Parathyroid adenoma (tissue), 2 donors: ENCODE results near the gene SOX2.

Experiments used
- H2AFZ ChIP-seq: fragments of 300-600 bp; sonication (generic); one replicate; pipeline ENCODE4 v1.7.0; 2017; ENCODE audit warnings: antibody characterized with exemption, mild to moderate bottlenecking
- H3K27ac ChIP-seq: fragments of 300-600 bp; sonication (generic); one replicate; pipeline ENCODE4 v1.7.0; 2017
- H3K27me3 ChIP-seq: fragments of 300-600 bp; sonication (generic); one replicate; pipeline ENCODE4 v1.7.0; 2017; ENCODE audit warnings: low read length; ENCODE audit not compliant: control insufficient read depth, insufficient read depth
- H3K36me3 ChIP-seq: fragments of 300-600 bp; sonication (generic); one replicate; pipeline ENCODE4 v1.7.0; 2017; ENCODE audit warnings: low read length; ENCODE audit not compliant: control insufficient read depth, insufficient read depth
- H3K4me1 ChIP-seq: fragments of 300-600 bp; sonication (generic); one replicate; pipeline ENCODE4 v1.7.0; 2017; ENCODE audit warnings: control low read depth
- H3K4me2 ChIP-seq: fragments of 300-600 bp; sonication (generic); one replicate; pipeline ENCODE4 v1.7.0; 2017; ENCODE audit warnings: low read length
- H3K4me3 ChIP-seq: fragments of 300-600 bp; sonication (generic); one replicate; pipeline ENCODE4 v1.7.0; 2017; ENCODE audit warnings: low read depth, low read length
- H3K79me2 ChIP-seq: fragments of 300-600 bp; sonication (generic); one replicate; pipeline ENCODE4 v1.7.0; 2017; ENCODE audit warnings: control low read depth
- H3K9ac ChIP-seq: fragments of 300-600 bp; sonication (generic); one replicate; pipeline ENCODE4 v1.7.0; 2017; ENCODE audit warnings: mild to moderate bottlenecking
- H3K9me3 ChIP-seq: fragments of 300-600 bp; sonication (generic); one replicate; pipeline ENCODE4 v1.7.0; 2017; ENCODE audit warnings: low read length; ENCODE audit not compliant: control insufficient read depth
- CTCF ChIP-seq: fragments of 300-600 bp; sonication (generic); IDR thresholded peaks from one replicate; pipeline ENCODE4 v1.7.0; 2017; ENCODE audit warnings: antibody characterized with exemption, mild to moderate bottlenecking
- donor health status: primary hyperparathyroidism.

Gene SOX2

GRCh38 chr3:181713676-181714612 lies 2.2 kb downstream of the SOX2 start:
- peaks cover 20% of the 10 kb centered on the region for H3K27me3 ChIP-seq
- no peak overlapping the region for H3K4me2 ChIP-seq
- H3K9me3 ChIP-seq, result no peaks in the 10 kb centered on the region
- H3K79me2 ChIP-seq, result no peaks in the 10 kb centered on the region
- H3K9ac ChIP-seq, result no peak overlapping the region
- H3K4me1 ChIP-seq, result peaks cover 3% of the 10 kb centered on the region
- no peaks in the 10 kb centered on the region for H3K36me3 ChIP-seq
- H3K4me3 ChIP-seq, result no peak overlapping the region
- no peak for TF ChIP-seq CTCF
- H2AFZ ChIP-seq, result no peak overlapping the region
- no peak overlapping the region for H3K27ac ChIP-seq

- Histone ChIP-seq H3K79me2 (no peaks in the 10 kb centered on the region), H3K27me3 (peaks cover 35% of the 10 kb centered on the region), H3K9ac (no peak overlapping the region), H2AFZ (no peak overlapping the region), H3K4me2 (no peak overlapping the region), H3K4me1 (no peaks in the 10 kb centered on the region), H3K9me3 (no peaks in the 10 kb centered on the region), H3K36me3 (no peaks in the 10 kb centered on the region), H3K4me3 (no peak overlapping the region), H3K27ac (no peak overlapping the region)
- no peak for TF ChIP-seq CTCF
Measured at GRCh38 chr3:181715571-181716340, 4.0 kb downstream of the SOX2 start.

GRCh38 chr3:181716966-181717365 lies 5.2 kb downstream of the SOX2 start:
- Histone ChIP-seq H3K4me3 (no peak overlapping the region), H3K27ac (no peak overlapping the region), H3K4me2 (no peak overlapping the region), H3K4me1 (no peaks in the 10 kb centered on the region), H2AFZ (no peak overlapping the region), H3K36me3 (no peaks in the 10 kb centered on the region), H3K27me3 (peaks cover 27% of the 10 kb centered on the region), H3K79me2 (no peaks in the 10 kb centered on the region), H3K9ac (no peak overlapping the region), H3K9me3 (no peaks in the 10 kb centered on the region)
- TF ChIP-seq CTCF, result no peak

GRCh38 chr3:181717549-181718171 lies 5.9 kb downstream of the SOX2 start:
- Histone ChIP-seq H3K4me3 (no peak overlapping the region), H3K9me3 (no peaks in the 10 kb centered on the region), H2AFZ (no peak overlapping the region), H3K9ac (no peak overlapping the region), H3K36me3 (no peaks in the 10 kb centered on the region), H3K79me2 (no peaks in the 10 kb centered on the region), H3K4me1 (no peaks in the 10 kb centered on the region), H3K27me3 (peaks cover 31% of the 10 kb centered on the region), H3K27ac (no peak overlapping the region), H3K4me2 (no peak overlapping the region)
- no peak for TF ChIP-seq CTCF
